GM18505 (cell line): ENCODE measurements around the gene RFTN1.
A peak's percentile ranks its signal among the peaks of the same experiment; 100 is the strongest.

ENCODE experiments used
- ATAC-seq: cut with Tn5 transposase; IDR thresholded peaks from one replicate; pipeline ENCODE4 v1.9.1; 2021; ENCODE audit not compliant: unreplicated experiment
- POLR2A ChIP-seq: IDR thresholded peaks from 4 replicates; pipeline ENCODE4 v1.6.1; 2011; ENCODE audit warnings: borderline replicate concordance; ENCODE audit not compliant: insufficient read depth, insufficient read length; ENCODE audit errors: extremely low read depth

Gene RFTN1

GRCh38 chr3:16538507-16538906 is 25.0 kb upstream of the RFTN1 start:
- no peak for ATAC-seq
- no peak for TF ChIP-seq POLR2A

- no peak for ATAC-seq
- TF ChIP-seq POLR2A, result no peak
These were observed 23.5 kb upstream of the RFTN1 start for GRCh38 chr3:16536996-16537395.

- no peak for ATAC-seq
- TF ChIP-seq POLR2A, result no peak
These were observed 22.8 kb upstream of the RFTN1 start for GRCh38 chr3:16536344-16536663.

- ATAC-seq, result no peak
- no peak for TF ChIP-seq POLR2A
These were observed 21.3 kb upstream of the RFTN1 start for GRCh38 chr3:16534640-16535262.

- no peak for ATAC-seq
- no peak for TF ChIP-seq POLR2A
These were observed 20.6 kb upstream of the RFTN1 start for GRCh38 chr3:16533928-16534574.

GRCh38 chr3:16529264-16529663 is 15.8 kb upstream of the RFTN1 start:
- TF ChIP-seq POLR2A, result no peak
- no peak for ATAC-seq

GRCh38 chr3:16528581-16528993 is 15.1 kb upstream of the RFTN1 start:
- TF ChIP-seq POLR2A, result no peak
- no peak for ATAC-seq

- TF ChIP-seq POLR2A, result no peak
- no peak for ATAC-seq
These were observed 14.6 kb upstream of the RFTN1 start for GRCh38 chr3:16528106-16528505.

- TF ChIP-seq POLR2A, result no peak
- no peak for ATAC-seq
These were observed 10.7 kb upstream of the RFTN1 start for GRCh38 chr3:16524196-16524595.

- no peak for ATAC-seq
- no peak for TF ChIP-seq POLR2A
These were observed 10.3 kb upstream of the RFTN1 start for GRCh38 chr3:16523778-16524177.

- peak; percentile 23 for TF ChIP-seq POLR2A
- ATAC-seq, result no peak
These were observed 9.3 kb upstream of the RFTN1 start for GRCh38 chr3:16522834-16523233.

GRCh38 chr3:16520970-16521881 is 7.7 kb upstream of the RFTN1 start:
- TF ChIP-seq POLR2A, result no peak
- peak; percentile 59 for ATAC-seq

- no peak for ATAC-seq
- peak; percentile 47 for TF ChIP-seq POLR2A
These were observed 6.9 kb upstream of the RFTN1 start for GRCh38 chr3:16520241-16520969.

- no peak for TF ChIP-seq POLR2A
- ATAC-seq, result no peak
These were observed 3.4 kb upstream of the RFTN1 start for GRCh38 chr3:16516695-16517481.
